ENCODE measurements around the gene KRTCAP2.

Gene KRTCAP2

GRCh38 chr1:155182052-155182550 lies 9.0 kb upstream of the KRTCAP2 start:
- H3K4me2 ChIP-seq (ENCODE audit: low read depth, low read length) = no peak overlapping the region

DNA sequence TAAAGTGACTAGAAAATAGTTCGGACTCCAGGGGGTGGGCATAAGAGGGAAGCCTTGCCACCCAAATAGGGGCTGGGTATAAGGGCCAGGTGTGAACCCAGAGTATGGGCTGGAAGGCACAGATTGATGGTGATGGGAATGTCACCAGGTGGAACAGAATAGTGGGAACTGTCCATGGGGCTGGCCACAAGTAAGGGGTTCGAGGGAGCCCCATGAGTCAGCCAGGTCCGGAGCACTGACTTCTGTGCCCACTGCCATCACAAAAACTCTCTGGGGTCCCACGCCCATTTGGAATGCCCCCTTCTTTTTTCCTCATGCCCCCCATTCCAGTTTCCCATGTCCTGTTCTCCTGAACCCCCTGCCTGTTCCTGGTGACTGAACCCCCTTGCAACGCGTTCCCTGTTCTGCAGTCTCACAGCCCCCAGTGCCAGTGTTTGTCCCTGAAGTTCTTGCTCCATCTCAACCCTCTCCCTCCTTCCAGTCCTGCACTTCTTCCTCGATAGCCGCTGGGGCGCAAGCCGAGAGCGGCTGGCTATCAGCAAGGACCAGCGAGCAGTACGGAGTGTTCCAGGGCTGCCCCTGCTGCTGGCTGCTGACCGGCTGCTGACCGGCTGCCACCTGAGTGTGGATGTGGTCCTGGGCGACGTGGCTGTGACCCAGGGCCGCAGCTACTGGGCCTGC lies 8.4 kb upstream of the KRTCAP2 start:
- H3F3A ChIP-seq (ENCODE audit: insufficient read depth, low read length) = no peaks in the 10 kb centered on the region
- no peaks in the 10 kb centered on the region for H3K9me3 ChIP-seq (replicated peaks; ENCODE audit: insufficient read depth, low read length)
- TF ChIP-seq EZH2phosphoT487 (IDR thresholded peaks at IDR 0.05; ENCODE audit: low read length) (no peak), EZH2 (optimal IDR thresholded peaks at IDR 0.05; ENCODE audit: low read depth, low read length) (no peak)
- TF ChIP-seq, protein P1, sequence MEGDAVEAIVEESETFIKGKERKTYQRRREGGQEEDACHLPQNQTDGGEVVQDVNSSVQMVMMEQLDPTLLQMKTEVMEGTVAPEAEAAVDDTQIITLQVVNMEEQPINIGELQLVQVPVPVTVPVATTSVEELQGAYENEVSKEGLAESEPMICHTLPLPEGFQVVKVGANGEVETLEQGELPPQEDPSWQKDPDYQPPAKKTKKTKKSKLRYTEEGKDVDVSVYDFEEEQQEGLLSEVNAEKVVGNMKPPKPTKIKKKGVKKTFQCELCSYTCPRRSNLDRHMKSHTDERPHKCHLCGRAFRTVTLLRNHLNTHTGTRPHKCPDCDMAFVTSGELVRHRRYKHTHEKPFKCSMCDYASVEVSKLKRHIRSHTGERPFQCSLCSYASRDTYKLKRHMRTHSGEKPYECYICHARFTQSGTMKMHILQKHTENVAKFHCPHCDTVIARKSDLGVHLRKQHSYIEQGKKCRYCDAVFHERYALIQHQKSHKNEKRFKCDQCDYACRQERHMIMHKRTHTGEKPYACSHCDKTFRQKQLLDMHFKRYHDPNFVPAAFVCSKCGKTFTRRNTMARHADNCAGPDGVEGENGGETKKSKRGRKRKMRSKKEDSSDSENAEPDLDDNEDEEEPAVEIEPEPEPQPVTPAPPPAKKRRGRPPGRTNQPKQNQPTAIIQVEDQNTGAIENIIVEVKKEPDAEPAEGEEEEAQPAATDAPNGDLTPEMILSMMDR (IDR thresholded peaks at IDR 0.05; ENCODE audit: low read length) = no peak
- H3K27ac ChIP-seq (ENCODE audit: low read length) = no peak overlapping the region
- H3K9ac ChIP-seq (ENCODE audit: low read length) = no peak overlapping the region
- H3K27me3 ChIP-seq (replicated peaks; ENCODE audit: insufficient read depth, low read length) = peaks cover 49% of the 10 kb centered on the region
- no peak overlapping the region for H3K4me3 ChIP-seq (ENCODE audit: low read length)
- H4K20me1 ChIP-seq (ENCODE audit: insufficient read depth, low read length) = no peaks in the 10 kb centered on the region
- H3K79me2 ChIP-seq (ENCODE audit: low read length) = no peaks in the 10 kb centered on the region
- peaks cover 13% of the 10 kb centered on the region for H3K4me1 ChIP-seq (ENCODE audit: low read length)
- H2AFZ ChIP-seq (ENCODE audit: low read length) = no peak overlapping the region
- no peaks in the 10 kb centered on the region for H3K9me2 ChIP-seq (replicated peaks; ENCODE audit: insufficient read depth, low read length)
- H3K36me3 ChIP-seq (replicated peaks; ENCODE audit: insufficient read depth, low read length) = no peaks in the 10 kb centered on the region
- H3K4me2 ChIP-seq (ENCODE audit: low read depth, low read length) = no peak overlapping the region
- no peak for DNase-seq

More at GRCh38 chr1:155182052-155182550, 9.0 kb upstream of the KRTCAP2 start:
- H2AFZ ChIP-seq (ENCODE audit: low read length) = no peak overlapping the region
- H3K4me3 ChIP-seq (ENCODE audit: low read length) = no peak overlapping the region
- no peaks in the 10 kb centered on the region for H3K9me3 ChIP-seq (replicated peaks; ENCODE audit: insufficient read depth, low read length)
- no peak for DNase-seq
- H4K20me1 ChIP-seq (ENCODE audit: insufficient read depth, low read length) = no peaks in the 10 kb centered on the region
- TF ChIP-seq EZH2phosphoT487 (IDR thresholded peaks at IDR 0.05; ENCODE audit: low read length) (no peak), EZH2 (optimal IDR thresholded peaks at IDR 0.05; ENCODE audit: low read depth, low read length) (no peak)
- TF ChIP-seq, protein P1 (IDR thresholded peaks at IDR 0.05; ENCODE audit: low read length) = no peak
- H3K27ac ChIP-seq (ENCODE audit: low read length) = no peak overlapping the region
- peaks cover 13% of the 10 kb centered on the region for H3K4me1 ChIP-seq (ENCODE audit: low read length)
- H3F3A ChIP-seq (ENCODE audit: insufficient read depth, low read length) = no peaks in the 10 kb centered on the region
- no peaks in the 10 kb centered on the region for H3K9me2 ChIP-seq (replicated peaks; ENCODE audit: insufficient read depth, low read length)
- H3K9ac ChIP-seq (ENCODE audit: low read length) = no peak overlapping the region
- peaks cover 50% of the 10 kb centered on the region for H3K27me3 ChIP-seq (replicated peaks; ENCODE audit: insufficient read depth, low read length)
- H3K79me2 ChIP-seq (ENCODE audit: low read length) = no peaks in the 10 kb centered on the region
- H3K36me3 ChIP-seq (replicated peaks; ENCODE audit: insufficient read depth, low read length) = no peaks in the 10 kb centered on the region

GRCh38 chr1:155179112-155180031 lies 6.3 kb upstream of the KRTCAP2 start:
- Histone ChIP-seq H3K27ac (ENCODE audit: low read length) (no peak overlapping the region), H2AFZ (ENCODE audit: low read length) (no peak overlapping the region), H3K9me3 (replicated peaks; ENCODE audit: insufficient read depth, low read length) (no peaks in the 10 kb centered on the region), H3F3A (ENCODE audit: insufficient read depth, low read length) (no peaks in the 10 kb centered on the region), H3K4me2 (ENCODE audit: low read depth, low read length) (no peak overlapping the region), H4K20me1 (ENCODE audit: insufficient read depth, low read length) (no peaks in the 10 kb centered on the region), H3K4me3 (ENCODE audit: low read length) (no peak overlapping the region), H3K27me3 (replicated peaks; ENCODE audit: insufficient read depth, low read length) (peaks cover 65% of the 10 kb centered on the region), H3K36me3 (replicated peaks; ENCODE audit: insufficient read depth, low read length) (no peaks in the 10 kb centered on the region), H3K9me2 (replicated peaks; ENCODE audit: insufficient read depth, low read length) (no peaks in the 10 kb centered on the region), H3K4me1 (ENCODE audit: low read length) (0 out of 2 replicates have a peak, but pooled peaks cover 2% of the 10 kb centered on the region), H3K9ac (ENCODE audit: low read length) (no peak overlapping the region), H3K79me2 (ENCODE audit: low read length) (no peaks in the 10 kb centered on the region)
- TF ChIP-seq EZH2 (optimal IDR thresholded peaks at IDR 0.05; ENCODE audit: low read depth, low read length) (no peak), EZH2phosphoT487 (IDR thresholded peaks at IDR 0.05; ENCODE audit: low read length) (no peak)
- TF ChIP-seq, protein P1 (IDR thresholded peaks at IDR 0.05; ENCODE audit: low read length) = no peak
- no peak for DNase-seq
